PC-9 (cell line): ENCODE results near the gene SYNRG. TPM values are rescaled to one million over a fixed set of nuclear protein-coding genes. Genes with fewer than 3 reads are reported as not detected.

Experiments used
- BruUV-seq: library from RNA; stranded (reverse); fragments of 400-500 nt; replicated peaks from 2 replicates; lab custom pipeline; 2021; lab: Mats Ljungman, UMichigan
- CTCF ChIA-PET: fragments of 300-600 bp; sonication (Branson Sonifier 250); formaldehyde crosslinking; loops from one replicate; lab custom pipeline; 2022; ENCODE audit warnings: antibody characterized with exemption; lab: Charles Lee
- POLR2A ChIA-PET: fragments of 300-600 bp; sonication (Branson Sonifier 250); formaldehyde crosslinking; loops from one replicate; lab custom pipeline; 2022; ENCODE audit warnings: antibody characterized with exemption; ENCODE audit not compliant: unreplicated experiment; lab: Charles Lee
- DNase-seq, 2 experiments: peaks; one replicate each; pipeline versions ENCODE4 v3.0.0 to v3.0.0-alpha.2; 2015 to 2022; ENCODE audit warnings: mixed read lengths in 1 of 2
- H2AFZ ChIP-seq: fragments of 200-600 bp; sonication (generic); 2 replicates; pipeline ENCODE4 v1.8.1; 2017; ENCODE audit warnings: antibody characterized with exemption
- H3F3A ChIP-seq: fragments of 200-600 bp; sonication (generic); 2 replicates; pipeline ENCODE4 v1.8.1; 2017; ENCODE audit warnings: antibody characterized with exemption, mild to moderate bottlenecking, low read depth; ENCODE audit not compliant: insufficient read depth
- H3K27ac ChIP-seq: fragments of 200-600 bp; sonication (generic); 2 replicates; pipeline ENCODE4 v1.6.1; 2016; ENCODE audit warnings: mixed run types
- H3K27me3 ChIP-seq: fragments of 200-600 bp; sonication (generic); 2 replicates; pipeline ENCODE4 v1.6.1; 2016; ENCODE audit warnings: low read depth, mixed run types; ENCODE audit not compliant: insufficient read depth
- H3K36me3 ChIP-seq: fragments of 200-600 bp; sonication (generic); 2 replicates; pipeline ENCODE4 v1.6.1; 2016; ENCODE audit warnings: low read depth, mixed run types
- H3K4me1 ChIP-seq: fragments of 200-600 bp; sonication (generic); replicated peaks from 2 replicates; pipeline ENCODE4 v1.6.1; 2016; ENCODE audit warnings: mixed run types; ENCODE audit not compliant: insufficient read depth
- H3K4me2 ChIP-seq: fragments of 200-600 bp; sonication (generic); 2 replicates; pipeline ENCODE4 v1.6.1; 2017; ENCODE audit warnings: mixed run types
- H3K4me3 ChIP-seq: fragments of 200-600 bp; sonication (generic); 2 replicates; pipeline ENCODE4 v1.6.1; 2016; ENCODE audit warnings: mixed run types
- H3K79me2 ChIP-seq: fragments of 200-600 bp; sonication (generic); 2 replicates; pipeline ENCODE4 v1.6.1; 2017; ENCODE audit warnings: low read depth, mixed run types
- H3K9me2 ChIP-seq: fragments of 200-600 bp; sonication (generic); 2 replicates; pipeline ENCODE4 v1.8.1; 2017; ENCODE audit warnings: mild to moderate bottlenecking; ENCODE audit not compliant: insufficient read depth
- H3K9me3 ChIP-seq: fragments of 200-600 bp; sonication (generic); 2 replicates; pipeline ENCODE4 v1.8.1; 2016; ENCODE audit warnings: low read depth; ENCODE audit not compliant: insufficient read depth
- H4K20me1 ChIP-seq: fragments of 200-600 bp; sonication (generic); 2 replicates; pipeline ENCODE4 v1.8.1; 2017; ENCODE audit not compliant: insufficient read depth
- EZH2 ChIP-seq: fragments of 200-600 bp; sonication (generic); IDR thresholded peaks from 2 replicates; pipeline ENCODE4 v1.8.0; 2017; ENCODE audit warnings: antibody characterized with exemption, low read depth
- intact Hi-C: fragments of 100-400 bp; cut with micrococcal nuclease; formaldehyde crosslinking; loops from one replicate; pipeline ENCODE4 v1.10.0; 2022; ENCODE audit not compliant: unreplicated experiment
- total RNA-seq: library from RNA; stranded (reverse); gene quantifications from 2 replicates; pipeline ENCODE4 v1.2.3, GENCODE V29; 2021
- TF ChIP-seq, protein P1 (sequence below): fragments of 200-600 bp; sonication (generic); conservative IDR thresholded peaks from 2 replicates; pipeline ENCODE4 v1.6.1; 2017; ENCODE audit warnings: mixed run types, antibody characterized with exemption, mild to moderate bottlenecking, moderate library complexity

The SYNRG gene
- total RNA-seq, 1 experiment from 2014 or later: 28.9 TPM

- intact Hi-C loops: loop anchor here (2.0 kb wide), 1 partner anchor 127 kb away; no protein-coding TSS in a partner anchor
- POLR2A ChIA-PET: interaction anchor here (0.6 kb wide), 2 partner anchors 34 to 56 kb away, joined by 3 to 4 read pairs; partner anchors contain the start of gene SYNRG
- Histone ChIP-seq H3K4me3 (peak overlapping the region; percentile 79; the same call in 1 of the 2 replicates), H3K4me1 (peaks cover 22% of the 10 kb centered on the region), H3K9me3 (no peaks in the 10 kb centered on the region), H3K4me2 (peak overlapping the region; percentile 90), H3K27ac (0 out of 2 replicates have a peak overlapping the region, but pooled peaks have one; percentile 25), H3F3A (no peaks in the 10 kb centered on the region), H3K79me2 (peaks cover 33% of the 10 kb centered on the region), H3K36me3 (0 out of 2 replicates have a peak, but pooled peaks cover 9% of the 10 kb centered on the region), H2AFZ (peak overlapping the region; percentile 75), H4K20me1 (0 out of 2 replicates have a peak, but pooled peaks cover 2% of the 10 kb centered on the region), H3K27me3 (no peaks in the 10 kb centered on the region), H3K9me2 (no peaks in the 10 kb centered on the region)
- TF ChIP-seq EZH2: no peak
- TF ChIP-seq, protein P1, sequence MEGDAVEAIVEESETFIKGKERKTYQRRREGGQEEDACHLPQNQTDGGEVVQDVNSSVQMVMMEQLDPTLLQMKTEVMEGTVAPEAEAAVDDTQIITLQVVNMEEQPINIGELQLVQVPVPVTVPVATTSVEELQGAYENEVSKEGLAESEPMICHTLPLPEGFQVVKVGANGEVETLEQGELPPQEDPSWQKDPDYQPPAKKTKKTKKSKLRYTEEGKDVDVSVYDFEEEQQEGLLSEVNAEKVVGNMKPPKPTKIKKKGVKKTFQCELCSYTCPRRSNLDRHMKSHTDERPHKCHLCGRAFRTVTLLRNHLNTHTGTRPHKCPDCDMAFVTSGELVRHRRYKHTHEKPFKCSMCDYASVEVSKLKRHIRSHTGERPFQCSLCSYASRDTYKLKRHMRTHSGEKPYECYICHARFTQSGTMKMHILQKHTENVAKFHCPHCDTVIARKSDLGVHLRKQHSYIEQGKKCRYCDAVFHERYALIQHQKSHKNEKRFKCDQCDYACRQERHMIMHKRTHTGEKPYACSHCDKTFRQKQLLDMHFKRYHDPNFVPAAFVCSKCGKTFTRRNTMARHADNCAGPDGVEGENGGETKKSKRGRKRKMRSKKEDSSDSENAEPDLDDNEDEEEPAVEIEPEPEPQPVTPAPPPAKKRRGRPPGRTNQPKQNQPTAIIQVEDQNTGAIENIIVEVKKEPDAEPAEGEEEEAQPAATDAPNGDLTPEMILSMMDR: no peak
- TSS peak; percentile 68 for BruUV-seq
- CTCF ChIA-PET: no interaction called here
- DNase-seq: peak in 1 of 2 experiments; percentile 6
Observed at GRCh38 chr17:37643869-37644268, 34.7 kb upstream of the SYNRG start.

DNA sequence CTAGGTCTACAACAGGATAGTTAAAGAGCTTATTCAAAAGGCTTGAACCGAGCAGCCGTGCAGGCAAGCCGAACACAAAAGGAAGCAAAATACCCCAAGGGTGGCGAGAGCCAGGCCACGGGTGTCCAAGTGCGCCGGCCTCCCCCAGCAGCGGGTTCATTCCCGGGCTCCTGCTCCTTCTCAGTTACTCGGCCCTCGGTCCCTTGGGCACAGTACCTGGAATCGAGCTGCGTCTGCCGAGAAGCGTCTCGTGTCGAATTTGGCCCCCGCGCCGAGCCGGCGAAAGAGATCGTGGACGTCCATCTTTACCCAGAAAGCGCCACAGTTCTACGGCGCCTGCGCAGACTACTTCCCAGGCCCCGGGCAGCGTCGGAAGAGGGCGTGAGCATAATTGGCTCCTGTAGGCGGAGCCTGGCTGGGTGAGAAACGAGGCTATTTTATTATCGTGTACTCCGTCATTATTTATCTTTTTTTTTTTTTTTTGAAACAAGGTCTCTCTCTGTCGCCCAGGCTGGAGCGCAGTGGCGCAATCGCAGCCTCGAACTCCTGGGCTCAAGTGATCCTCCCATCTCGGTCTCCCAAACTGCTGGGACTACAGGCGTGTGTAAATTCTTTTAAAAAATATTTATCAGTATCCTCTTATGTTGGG is 34.0 kb upstream of the SYNRG start, which contains the start of gene DDX52:
Gene DDX52, minus strand, starts transcription at position 329 of the 649 bp plus-strand sequence. Its CDS starts 26 bp downstream, at position 303.
- H3F3A ChIP-seq: no peaks in the 10 kb centered on the region
- H3K27me3 ChIP-seq: no peaks in the 10 kb centered on the region
- TF ChIP-seq, protein P1: no peak
- H4K20me1 ChIP-seq: 0 out of 2 replicates have a peak, but pooled peaks cover 4% of the 10 kb centered on the region
- ChIA-PET POLR2A (interaction anchor here (0.6 kb wide), 2 partner anchors 57 to 153 kb away, joined by 3 to 4 read pairs; no protein-coding TSS in a partner anchor), CTCF (no interaction called here)
- H3K9me2 ChIP-seq: no peaks in the 10 kb centered on the region
- intact Hi-C loops: loop anchor here (2.0 kb wide), 1 partner anchor 128 kb away; no protein-coding TSS in a partner anchor
- peak within 1 kb of the TSS; percentile 93 for H2AFZ ChIP-seq
- peaks cover 10% of the 10 kb centered on the region; the same call in 1 of the 2 replicates for H3K36me3 ChIP-seq
- H3K4me1 ChIP-seq: peaks cover 16% of the 10 kb centered on the region
- BruUV-seq: no TSS peak
- peak; percentile 84 to 85 for DNase-seq
- peak within 1 kb of the TSS; percentile 79 for H3K4me3 ChIP-seq
- H3K27ac ChIP-seq: peak within 1 kb of the TSS; percentile 49
- peak within 1 kb of the TSS; percentile 90 for H3K4me2 ChIP-seq
- peaks cover 34% of the 10 kb centered on the region for H3K79me2 ChIP-seq
- no peaks in the 10 kb centered on the region for H3K9me3 ChIP-seq

DNA sequence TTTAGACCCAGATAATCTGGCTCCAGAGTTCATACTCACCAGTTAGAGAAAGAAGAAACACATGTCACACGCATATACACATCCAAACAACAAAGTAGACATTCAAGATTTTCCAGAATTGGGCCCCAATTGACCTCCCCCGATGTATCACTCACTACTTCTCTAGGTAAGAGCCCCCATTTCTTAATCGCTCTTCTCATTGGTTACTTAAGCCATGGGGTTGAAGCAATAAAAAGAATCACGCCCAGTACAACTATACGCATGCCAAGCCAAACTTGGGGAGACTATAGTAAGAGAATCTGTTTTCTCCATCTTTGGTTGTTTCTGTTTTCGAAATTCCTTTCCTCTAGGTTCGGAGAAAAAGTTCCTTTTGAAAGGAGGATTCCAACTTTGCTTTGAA is 33.5 kb upstream of the SYNRG start:
- BruUV-seq: TSS peak; percentile 75
- ChIA-PET POLR2A (no interaction called here), CTCF (no interaction called here)
- 0 out of 2 replicates have a peak, but pooled peaks cover 4% of the 10 kb centered on the region for H4K20me1 ChIP-seq
- intact Hi-C loops: loop anchor here (2.0 kb wide), 1 partner anchor 128 kb away; no protein-coding TSS in a partner anchor
- no peaks in the 10 kb centered on the region for H3F3A ChIP-seq
- H3K79me2 ChIP-seq: peaks cover 40% of the 10 kb centered on the region
- peak in 1 of 2 experiments; percentile 60 for DNase-seq
- H2AFZ ChIP-seq: peak overlapping the region; percentile 93
- H3K4me1 ChIP-seq: peaks cover 15% of the 10 kb centered on the region
- no peak for TF ChIP-seq EZH2
- TF ChIP-seq, protein P1: no peak
- H3K36me3 ChIP-seq: peaks cover 16% of the 10 kb centered on the region
- H3K27ac ChIP-seq: peak overlapping the region; percentile 49
- H3K4me3 ChIP-seq: peak overlapping the region; percentile 79
- no peaks in the 10 kb centered on the region for H3K9me2 ChIP-seq
- H3K27me3 ChIP-seq: no peaks in the 10 kb centered on the region
- H3K4me2 ChIP-seq: peak overlapping the region; percentile 90
- H3K9me3 ChIP-seq: no peaks in the 10 kb centered on the region
